Sigmoid colon (tissue), 4 donors: Measurements from ENCODE around the gene PARS2.

Experiments
- EP300 ChIP-seq, 4 donors: sonication (generic); formaldehyde crosslinking; IDR thresholded peaks; one replicate each; pipeline ENCODE4 v1.6.1; 2017; ENCODE audit warnings: antibody characterized with exemption in 4 of 4
- POLR2A ChIP-seq, 2 donors: fragments of 450-650 bp; IDR thresholded peaks; one replicate each; pipeline ENCODE4 v1.6.1; 2016; ENCODE audit warnings: antibody characterized with exemption in 2 of 2, mild to moderate bottlenecking in 2 of 2, moderate library complexity in 2 of 2
- POLR2AphosphoS5 ChIP-seq, 4 donors: sonication (generic); formaldehyde crosslinking; IDR thresholded peaks; one replicate each; pipeline ENCODE4 v1.6.1; 2017; ENCODE audit warnings: antibody characterized with exemption in 4 of 4
- TF ChIP-seq, protein P1 (sequence below), 4 experiments: fragments of 450-650 bp in 3 of 4; fragments of 200-600 bp in 1 of 4; IDR thresholded peaks; one replicate each; pipeline ENCODE4 v1.5.1; 2016 to 2019; ENCODE audit warnings: antibody characterized with exemption in 4 of 4, mild to moderate bottlenecking in 3 of 4, moderate library complexity in 2 of 4

DNA sequence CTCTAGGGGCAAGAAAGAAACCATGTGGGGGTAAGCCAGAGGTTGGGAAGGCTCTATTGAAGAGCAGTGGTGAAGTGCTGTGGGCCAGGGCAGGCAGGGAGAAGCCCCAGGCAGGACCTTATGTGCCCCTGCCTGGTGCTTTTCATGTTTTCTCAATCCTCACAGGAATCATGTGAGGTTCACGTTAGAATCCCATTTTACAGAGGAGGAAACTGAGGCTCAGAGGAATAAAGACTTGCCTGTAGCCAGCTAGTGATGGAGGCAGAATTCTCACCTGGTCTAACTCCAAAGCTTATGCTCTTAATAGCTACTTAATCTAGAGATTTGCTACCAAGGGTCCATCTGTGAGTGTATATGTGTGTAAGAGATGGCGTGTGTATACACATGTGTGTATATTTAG is 32.6 kb upstream of the PARS2 start:
- TF ChIP-seq, protein P1, sequence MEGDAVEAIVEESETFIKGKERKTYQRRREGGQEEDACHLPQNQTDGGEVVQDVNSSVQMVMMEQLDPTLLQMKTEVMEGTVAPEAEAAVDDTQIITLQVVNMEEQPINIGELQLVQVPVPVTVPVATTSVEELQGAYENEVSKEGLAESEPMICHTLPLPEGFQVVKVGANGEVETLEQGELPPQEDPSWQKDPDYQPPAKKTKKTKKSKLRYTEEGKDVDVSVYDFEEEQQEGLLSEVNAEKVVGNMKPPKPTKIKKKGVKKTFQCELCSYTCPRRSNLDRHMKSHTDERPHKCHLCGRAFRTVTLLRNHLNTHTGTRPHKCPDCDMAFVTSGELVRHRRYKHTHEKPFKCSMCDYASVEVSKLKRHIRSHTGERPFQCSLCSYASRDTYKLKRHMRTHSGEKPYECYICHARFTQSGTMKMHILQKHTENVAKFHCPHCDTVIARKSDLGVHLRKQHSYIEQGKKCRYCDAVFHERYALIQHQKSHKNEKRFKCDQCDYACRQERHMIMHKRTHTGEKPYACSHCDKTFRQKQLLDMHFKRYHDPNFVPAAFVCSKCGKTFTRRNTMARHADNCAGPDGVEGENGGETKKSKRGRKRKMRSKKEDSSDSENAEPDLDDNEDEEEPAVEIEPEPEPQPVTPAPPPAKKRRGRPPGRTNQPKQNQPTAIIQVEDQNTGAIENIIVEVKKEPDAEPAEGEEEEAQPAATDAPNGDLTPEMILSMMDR (IDR thresholded peaks at IDR 0.05): no peak
- TF ChIP-seq POLR2A (IDR thresholded peaks at IDR 0.05): no peak
- TF ChIP-seq POLR2AphosphoS5 (IDR thresholded peaks at IDR 0.05): no peak
- no peak for TF ChIP-seq EP300 (IDR thresholded peaks at IDR 0.05)
